ENCODE results near the gene CKAP2L. TPM values are rescaled to one million over a fixed set of nuclear protein-coding genes. Genes with fewer than 3 reads are reported as not detected.

The CKAP2L gene
- total RNA-seq, 4 donors from 2014 or later, result 4.3 to 14.4 (median 6.7) TPM

GRCh38 chr2:112750560-112750843, 13.9 kb downstream of the CKAP2L start:
- no peak overlapping the region for H3K27ac ChIP-seq
- no peak for DNase-seq
- H3K9me3 ChIP-seq, result no peaks in the 10 kb centered on the region
- TF ChIP-seq CTCF (IDR thresholded peaks at IDR 0.05) (no peak), POLR2A (IDR thresholded peaks at IDR 0.05) (no peak)
- H3K4me1 ChIP-seq, result peaks cover 0 to 12% (median 0%) of the 10 kb centered on the region in 3 donors
- no peak overlapping the region for H3K4me3 ChIP-seq
- no peaks in the 10 kb centered on the region for H3K27me3 ChIP-seq
- intact Hi-C loops (cut with DNase I), result no loop called here
- H3K36me3 ChIP-seq, result no peaks in the 10 kb centered on the region

- no peak for DNase-seq
- Histone ChIP-seq H3K27me3 (no peaks in the 10 kb centered on the region), H3K27ac (peak overlapping the region in 1 of 4 donors; percentile 19), H3K36me3 (no peaks in the 10 kb centered on the region), H3K9me3 (no peaks in the 10 kb centered on the region), H3K4me3 (no peak overlapping the region), H3K4me1 (peaks cover 0 to 9% (median 0%) of the 10 kb centered on the region in 3 donors)
- intact Hi-C loops (cut with DNase I), result loop anchor here (5.0 to 10.0 kb wide), 2 partner anchors 135 to 192 kb away; no protein-coding TSS in a partner anchor
- TF ChIP-seq POLR2A (IDR thresholded peaks at IDR 0.05), result no peak
- TF ChIP-seq CTCF (IDR thresholded peaks at IDR 0.05), result peak; percentile 78 to 95 (median 92)
- 56 to 59% methylated on average over 9 of the region's 9 CpGs for WGBS, 2 donors
Observed at GRCh38 chr2:112749755-112750559, 14.5 kb downstream of the CKAP2L start.

- H3K27ac ChIP-seq, result no peak overlapping the region
- DNase-seq, result no peak
- H3K4me1 ChIP-seq, result peaks cover 0 to 10% (median 3%) of the 10 kb centered on the region in 3 donors
- no peaks in the 10 kb centered on the region for H3K36me3 ChIP-seq
- WGBS, 2 donors, result 39 to 63% methylated on average over 7 of the region's 7 CpGs
- no peaks in the 10 kb centered on the region for H3K27me3 ChIP-seq
- intact Hi-C loops (cut with DNase I), result loop anchor here (10.0 kb wide), 1 partner anchor 144 kb away; no protein-coding TSS in a partner anchor
- no peak overlapping the region for H3K4me3 ChIP-seq
- no peak for TF ChIP-seq POLR2A (IDR thresholded peaks at IDR 0.05)
- TF ChIP-seq CTCF (IDR thresholded peaks at IDR 0.05), result no peak
- H3K9me3 ChIP-seq, result no peaks in the 10 kb centered on the region
Observed at GRCh38 chr2:112740527-112740926, 23.9 kb downstream of the CKAP2L start.

GRCh38 chr2:112737542-112738232, 26.7 kb downstream of the CKAP2L start:
- Histone ChIP-seq H3K36me3 (no peaks in the 10 kb centered on the region), H3K4me1 (peaks cover 0 to 10% (median 3%) of the 10 kb centered on the region in 3 donors), H3K27ac (no peak overlapping the region), H3K4me3 (no peak overlapping the region), H3K9me3 (no peaks in the 10 kb centered on the region), H3K27me3 (no peaks in the 10 kb centered on the region)
- DNase-seq, result no peak
- TF ChIP-seq POLR2A (IDR thresholded peaks at IDR 0.05) (no peak), CTCF (IDR thresholded peaks at IDR 0.05) (no peak)
- intact Hi-C loops (cut with DNase I), result no loop called here
- WGBS, 2 donors, result 46 to 64% methylated on average over 1 of the region's 1 CpG

GRCh38 chr2:112733871-112734270, 30.5 kb downstream of the CKAP2L start:
- Histone ChIP-seq H3K4me3 (no peak overlapping the region), H3K27ac (no peak overlapping the region), H3K4me1 (no peaks in the 10 kb centered on the region), H3K27me3 (no peaks in the 10 kb centered on the region), H3K36me3 (no peaks in the 10 kb centered on the region), H3K9me3 (no peaks in the 10 kb centered on the region)
- 50 to 77% methylated on average over 1 of the region's 1 CpG for WGBS, 2 donors
- intact Hi-C loops (cut with DNase I), result no loop called here
- TF ChIP-seq POLR2A (IDR thresholded peaks at IDR 0.05) (no peak), CTCF (IDR thresholded peaks at IDR 0.05) (no peak)
- no peak for DNase-seq
